Stimulated activated CD4-positive, alpha-beta T cell treated with anti-CD3 and anti-CD28 coated beads, Interleukin-4, amount 100 ng/mL, for 4 hours (primary cell): ENCODE data around the gene NDRG4.

Experiments
- DNase-seq, 2 experiments: peaks; one replicate each; pipeline ENCODE4 v3.0.0-alpha.2; 2020

Gene NDRG4

GRCh38 chr16:58510776-58511628 lies 11.1 kb downstream of the NDRG4 start:
- DNase-seq: no peak

DNA sequence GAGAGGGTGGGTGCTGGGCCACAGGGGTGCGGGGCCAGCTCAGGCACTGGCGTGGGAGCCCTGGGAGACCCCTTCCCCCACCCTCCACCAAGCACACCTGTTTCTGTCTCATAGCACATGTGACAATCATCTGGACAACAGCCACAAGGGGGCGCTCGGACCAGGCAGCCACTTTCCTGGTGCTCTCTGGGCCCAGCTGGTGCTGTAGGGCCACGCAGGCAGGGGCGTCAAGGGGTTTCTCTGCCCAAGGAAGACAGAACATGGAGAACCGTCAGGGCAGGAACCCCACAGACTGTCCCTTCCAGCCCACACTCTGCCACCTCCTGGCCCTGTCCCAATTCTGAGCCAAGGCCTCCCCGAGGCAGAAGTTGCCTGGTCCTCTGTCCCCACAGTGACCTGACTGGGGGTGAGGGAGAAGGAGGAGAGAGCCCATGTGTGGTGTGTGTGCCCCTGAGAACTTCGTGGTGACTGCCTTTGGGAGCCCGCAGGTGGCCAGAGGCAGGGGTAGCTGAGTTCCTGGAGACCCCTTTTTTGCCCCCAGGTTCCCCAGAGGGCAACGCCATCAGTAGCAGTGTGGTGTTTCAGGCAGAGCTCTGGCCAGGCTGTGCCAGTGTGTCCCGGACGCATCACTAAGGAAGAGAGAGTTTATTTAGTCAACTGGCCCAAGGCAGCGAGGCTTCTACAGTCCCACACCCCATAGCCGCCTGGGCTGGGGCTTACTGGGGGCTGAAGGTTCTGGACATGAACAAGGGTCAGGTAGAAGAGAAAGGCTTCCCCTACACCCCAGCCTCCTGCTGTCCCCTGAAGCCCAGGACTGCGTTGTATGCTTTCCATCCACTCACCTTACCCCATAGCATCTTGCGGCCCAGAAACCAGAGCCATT lies 12.2 kb downstream of the NDRG4 start:
- DNase-seq: peak; percentile 73 to 88

- DNase-seq: no peak
Observed at GRCh38 chr16:58513874-58514273, 13.9 kb downstream of the NDRG4 start.

- DNase-seq: peak; percentile 63 to 79
Observed at GRCh38 chr16:58515125-58515870, 15.4 kb downstream of the NDRG4 start, which contains the start of gene SETD6. SETD6 (plus strand) TSS chr16:58515517; CDS start chr16:58515538, 21 bp downstream.

DNA sequence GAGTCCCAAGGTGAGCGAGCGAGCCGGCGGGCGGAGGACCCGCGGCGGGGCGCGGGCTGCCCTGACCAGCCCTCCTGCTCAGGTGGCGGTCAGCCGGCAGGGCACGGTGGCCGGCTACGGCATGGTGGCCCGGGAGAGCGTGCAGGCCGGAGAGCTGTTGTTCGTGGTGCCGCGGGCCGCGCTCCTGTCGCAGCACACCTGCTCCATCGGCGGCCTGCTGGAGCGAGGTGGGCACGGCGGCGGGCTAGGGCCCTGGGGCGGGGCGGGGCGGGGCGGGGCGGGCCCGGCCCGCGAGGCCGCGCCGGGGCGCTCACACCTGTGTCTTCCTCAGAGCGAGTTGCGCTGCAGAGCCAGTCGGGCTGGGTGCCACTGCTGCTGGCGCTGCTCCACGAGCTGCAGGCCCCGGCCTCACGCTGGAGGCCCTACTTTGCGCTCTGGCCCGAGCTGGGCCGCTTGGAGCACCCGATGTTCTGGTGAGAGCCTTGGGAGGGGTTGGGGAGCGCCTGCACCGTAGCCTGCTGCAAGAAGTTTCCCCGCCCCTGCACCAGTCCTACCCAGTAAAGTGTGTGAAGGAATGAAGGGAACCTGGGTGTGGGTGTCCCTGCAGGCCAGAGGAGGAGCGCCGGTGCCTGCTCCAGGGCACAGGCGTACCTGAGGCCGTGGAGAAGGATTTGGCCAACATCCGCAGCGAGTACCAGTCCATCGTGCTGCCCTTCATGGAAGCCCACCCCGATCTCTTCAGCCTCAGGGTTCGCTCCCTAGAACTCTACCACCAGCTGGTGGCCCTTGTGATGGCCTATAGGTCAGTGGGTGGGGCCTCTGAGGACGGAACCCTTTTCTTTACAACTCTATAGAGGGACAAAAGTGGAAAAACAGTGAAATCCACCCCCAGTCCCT lies 16.2 kb downstream of the NDRG4 start:
- DNase-seq: peak; percentile 25 to 45

DNA sequence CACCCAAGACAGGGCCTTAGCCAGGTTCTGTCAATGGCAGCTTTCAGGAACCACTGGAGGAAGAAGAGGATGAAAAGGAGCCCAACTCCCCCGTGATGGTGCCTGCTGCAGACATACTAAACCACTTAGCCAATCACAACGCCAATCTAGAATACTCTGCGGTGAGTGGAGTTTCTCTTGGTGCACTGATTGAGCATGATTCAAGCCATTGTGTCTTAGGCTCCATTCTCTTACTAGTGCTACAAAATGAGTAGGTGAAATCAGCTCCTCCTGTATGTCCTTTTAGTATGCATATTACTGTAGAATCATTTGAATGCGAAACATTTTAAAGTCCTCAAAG lies 16.8 kb downstream of the NDRG4 start:
- DNase-seq: no peak

DNA sequence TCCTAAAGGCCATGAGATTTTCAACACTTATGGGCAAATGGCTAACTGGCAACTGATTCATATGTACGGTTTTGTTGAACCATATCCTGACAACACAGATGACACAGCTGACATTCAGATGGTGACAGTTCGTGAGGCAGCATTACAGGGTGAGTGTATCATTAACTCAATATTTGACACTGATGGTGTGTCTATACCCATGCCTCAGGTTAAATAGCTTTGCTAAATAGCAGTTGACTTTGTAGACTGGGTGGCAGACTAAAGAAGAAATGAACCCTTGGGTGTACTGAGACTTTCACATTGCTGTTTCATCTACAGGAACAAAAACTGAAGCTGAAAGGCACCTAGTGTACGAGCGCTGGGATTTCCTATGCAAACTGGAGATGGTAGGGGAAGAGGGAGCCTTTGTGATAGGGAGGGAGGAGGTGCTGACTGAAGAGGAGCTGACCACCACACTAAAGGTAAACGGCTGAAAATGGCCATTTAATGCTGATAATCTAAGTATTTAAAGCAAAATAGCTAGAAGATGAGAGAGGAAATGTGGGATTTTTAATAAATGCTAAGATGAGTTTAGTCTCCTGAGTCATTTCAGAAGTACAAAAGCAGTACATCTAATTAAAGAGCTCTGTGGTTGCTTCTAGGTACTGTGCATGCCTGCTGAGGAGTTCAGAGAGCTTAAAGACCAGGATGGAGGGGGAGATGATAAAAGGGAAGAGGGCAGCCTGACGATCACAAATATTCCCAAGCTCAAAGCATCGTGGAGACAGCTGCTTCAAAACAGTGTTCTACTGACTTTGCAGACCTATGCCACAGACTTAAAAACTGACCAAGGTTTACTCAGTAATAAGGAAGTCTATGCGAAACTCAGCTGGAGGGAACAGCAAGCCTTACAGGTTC lies 18.4 kb downstream of the NDRG4 start:
- no peak for DNase-seq

GRCh38 chr16:58518980-58519368 lies 19.0 kb downstream of the NDRG4 start:
- DNase-seq: no peak

GRCh38 chr16:58519707-58520106 lies 19.8 kb downstream of the NDRG4 start:
- no peak for DNase-seq

DNA sequence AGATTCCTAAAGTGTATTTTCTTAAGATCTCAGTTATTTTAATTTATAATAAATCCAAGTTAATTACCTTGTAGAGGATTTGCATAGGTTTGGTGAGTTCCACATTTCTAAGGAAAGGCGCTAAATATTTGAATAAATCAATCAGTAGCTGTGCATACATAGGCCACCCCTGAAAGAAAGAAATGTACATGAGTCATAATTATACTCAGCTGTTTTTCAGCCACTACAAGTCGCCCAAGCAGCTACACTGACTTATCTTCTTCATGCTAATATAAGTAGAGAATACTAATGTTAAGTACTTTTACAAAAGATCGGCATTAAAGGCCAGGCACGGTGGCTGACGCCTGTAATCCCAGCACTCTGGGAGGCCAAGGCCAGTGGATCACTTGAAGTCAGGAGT lies 30.2 kb downstream of the NDRG4 start:
- no peak for DNase-seq

DNA sequence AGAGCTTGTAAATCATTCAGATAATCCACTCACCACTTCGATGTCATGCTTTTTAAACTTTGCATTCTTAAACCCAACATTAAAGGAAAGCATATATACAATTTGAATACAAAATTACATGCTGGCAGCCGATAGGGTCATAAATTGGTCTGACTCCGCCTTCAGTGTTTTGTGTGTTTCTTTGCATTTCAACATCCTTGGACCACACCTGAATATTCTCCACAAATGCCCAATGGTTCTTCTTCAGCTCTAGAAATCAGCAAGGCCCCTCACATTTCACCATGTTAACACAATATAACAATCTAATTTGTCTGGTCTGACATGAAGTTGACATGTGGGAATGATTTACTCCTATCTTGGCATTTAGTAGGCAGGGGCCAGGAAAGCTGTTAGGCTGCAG lies 32.5 kb downstream of the NDRG4 start:
- DNase-seq: no peak

GRCh38 chr16:58533751-58534470 lies 34.0 kb downstream of the NDRG4 start:
- DNase-seq: no peak

DNA sequence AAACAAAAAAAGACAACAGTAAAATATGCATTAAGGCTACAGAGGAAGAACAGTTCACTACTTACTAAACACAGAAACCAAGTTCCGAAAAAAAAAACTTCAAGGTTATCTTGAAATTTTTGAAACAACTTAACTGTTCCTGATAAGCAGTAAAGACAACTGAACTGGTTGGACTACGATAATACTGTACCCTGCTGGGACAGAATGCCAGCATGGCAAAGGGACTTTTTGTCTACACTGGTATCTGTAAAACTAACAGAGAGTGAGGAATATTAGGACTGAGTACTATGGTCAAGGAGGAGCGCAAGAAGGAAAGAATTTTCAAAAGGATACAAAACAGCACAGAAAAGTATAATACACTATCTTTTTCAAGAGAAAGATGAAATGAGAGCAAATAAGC lies 35.2 kb downstream of the NDRG4 start:
- no peak for DNase-seq

- no peak for DNase-seq
Observed at GRCh38 chr16:58536278-58536677, 36.3 kb downstream of the NDRG4 start.

DNA sequence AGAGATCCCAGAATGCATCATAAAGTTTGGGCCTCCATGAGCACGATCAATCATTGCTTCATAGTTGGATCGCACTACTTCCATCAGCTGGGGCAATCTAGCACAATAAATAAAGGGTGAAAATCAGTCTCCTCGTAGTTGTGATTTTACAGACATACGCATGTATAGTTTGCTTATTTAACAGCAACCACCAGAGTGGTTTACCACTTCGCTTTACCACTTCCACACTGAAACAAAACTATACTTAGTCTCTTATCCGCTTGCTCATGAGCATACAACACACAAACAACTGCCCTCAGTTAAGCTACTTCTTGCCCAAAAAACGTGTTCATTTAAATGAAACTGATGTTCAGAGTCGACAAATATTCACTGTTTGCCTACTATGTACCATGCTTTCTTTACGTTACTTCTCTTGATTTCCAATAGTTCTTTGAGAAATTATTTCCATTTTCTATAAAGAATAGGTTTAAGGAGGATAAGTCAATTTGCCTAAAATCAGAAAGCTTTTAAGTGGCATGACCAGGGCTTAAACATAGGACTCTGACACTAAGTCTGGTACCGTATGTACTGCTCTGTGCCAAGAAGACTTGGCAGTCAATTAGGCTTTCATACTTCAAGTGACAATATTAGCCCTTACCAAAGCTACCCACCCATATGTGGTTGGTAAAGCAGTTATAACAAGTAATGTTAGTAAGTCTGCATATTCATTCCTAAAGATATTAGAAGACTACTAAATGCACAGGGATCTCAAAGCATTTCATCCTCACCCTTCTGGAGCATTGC lies 37.4 kb downstream of the NDRG4 start:
- DNase-seq: no peak

DNA sequence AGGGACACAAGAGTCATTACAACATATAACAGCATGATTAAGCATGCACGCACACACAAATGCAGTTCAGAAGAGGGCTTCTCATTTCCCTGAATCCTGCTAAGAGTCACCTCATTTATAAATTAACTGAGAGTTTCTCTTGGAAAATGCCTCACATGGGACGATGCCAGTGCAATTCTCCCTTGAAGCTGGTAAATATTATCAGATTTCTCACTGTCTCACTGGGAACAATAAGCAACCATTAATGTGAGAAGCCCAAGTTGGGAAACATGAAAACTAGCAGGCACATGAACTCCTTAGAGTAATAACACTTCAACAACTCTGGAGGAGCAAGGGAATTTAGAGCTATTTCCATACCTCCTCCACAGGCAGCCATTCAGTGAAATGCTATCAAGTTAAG lies 41.8 kb downstream of the NDRG4 start:
- no peak for DNase-seq

GRCh38 chr16:58542291-58542690 lies 42.3 kb downstream of the NDRG4 start:
- no peak for DNase-seq

- DNase-seq: no peak
Observed at GRCh38 chr16:58543685-58544084, 43.7 kb downstream of the NDRG4 start.

- DNase-seq: no peak
Observed at GRCh38 chr16:58548378-58548777, 48.4 kb downstream of the NDRG4 start.

GRCh38 chr16:58551496-58551895 lies 51.6 kb downstream of the NDRG4 start:
- DNase-seq: no peak
